Right ventricle myocardium inferior (tissue), 1 donor: ENCODE data around the gene BNIPL. TPM values are rescaled to one million over a fixed set of nuclear protein-coding genes. Genes with fewer than 3 reads are reported as not detected.

Source experiments
- ATAC-seq: fragments of 200-7000 bp; cut with Tn5 transposase; one replicate; pipeline ENCODE4 v1.9.1; 2020; ENCODE audit warnings: mild to moderate bottlenecking, moderate library complexity
- DNase-seq: peaks from one replicate; pipeline ENCODE4 v3.0.0; 2021; ENCODE audit errors: missing footprints
- intact Hi-C: fragments of 100-400 bp; cut with DNase I; formaldehyde crosslinking; loops from one replicate; pipeline ENCODE4 v1.11.0; 2022
- long read RNA-seq: library from polyadenylated mRNA; unstranded; transcript quantifications from one replicate; pipeline ENCODE4 v2.0.0, GENCODE V29; 2021
- total RNA-seq: library from RNA; stranded (reverse); fragmentation: NEBNext Ultra II Directional; extraction: Animal tissue kit (Norgen Biotek cat#: 25700); gene quantifications from one replicate; pipeline ENCODE4 v1.2.1, GENCODE V29; 2021
- donor health status: DM: no; HTN: yes; CAD: no; lungs with severe emphysema.

BNIPL gene
- 0.30 TPM for total RNA-seq
- long read RNA-seq: 0 reads

DNA sequence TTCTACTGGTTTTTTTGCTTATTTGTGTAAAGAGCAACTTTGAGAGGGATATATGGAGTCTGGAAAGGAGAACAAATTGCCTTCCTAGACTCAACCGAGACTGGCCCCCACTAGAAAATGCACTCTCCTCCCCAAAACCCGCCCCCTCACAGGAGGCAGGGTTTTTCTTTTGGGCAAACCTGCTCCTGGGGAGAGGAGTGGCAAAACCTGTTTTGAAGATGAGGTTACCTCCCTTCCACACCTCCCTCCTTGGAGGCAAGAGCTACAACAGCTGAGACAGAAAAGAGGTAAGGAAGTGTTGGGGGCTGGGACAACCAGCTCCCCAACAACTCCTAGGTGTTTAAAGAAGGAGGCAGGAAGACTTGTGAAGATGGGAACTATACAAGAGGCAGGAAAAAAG, at the start of gene BNIPL:
BNIPL (plus strand) TSS at position 231 of the 400 bp plus-strand sequence; CDS start at position 371, 140 bp downstream.
- no peak for ATAC-seq
- no peak for DNase-seq
- intact Hi-C loops: no loop called here

GRCh38 chr1:150987924-150988323, 48.5 kb upstream of the BNIPL start:
- intact Hi-C loops: no loop called here
- ATAC-seq (no peak), DNase-seq (no peak)

- ATAC-seq (no peak), DNase-seq (no peak)
- intact Hi-C loops: no loop called here
These were observed 43.8 kb upstream of the BNIPL start for GRCh38 chr1:150992626-150993025.

DNA sequence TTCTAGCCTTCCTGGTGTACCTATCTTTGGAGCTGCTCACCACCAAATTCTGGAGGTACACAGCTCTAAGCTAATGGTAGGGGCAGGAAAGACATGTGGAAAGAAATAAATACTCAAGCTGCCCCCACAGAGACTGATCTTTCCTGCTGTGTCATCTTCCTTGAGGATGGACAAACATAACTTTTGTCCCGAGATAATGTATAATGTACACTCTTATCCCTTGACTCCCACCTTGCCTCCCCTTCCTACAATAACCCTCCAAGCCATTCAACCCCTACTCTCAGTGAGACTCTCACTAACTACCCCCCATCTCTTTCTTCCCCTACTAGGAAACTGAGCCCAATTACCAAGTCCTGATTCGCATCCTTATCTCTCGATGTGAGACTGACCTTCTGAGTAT, 42.1 kb upstream of the BNIPL start:
- no peak for ATAC-seq
- no peak for DNase-seq
- intact Hi-C loops: no loop called here

DNA sequence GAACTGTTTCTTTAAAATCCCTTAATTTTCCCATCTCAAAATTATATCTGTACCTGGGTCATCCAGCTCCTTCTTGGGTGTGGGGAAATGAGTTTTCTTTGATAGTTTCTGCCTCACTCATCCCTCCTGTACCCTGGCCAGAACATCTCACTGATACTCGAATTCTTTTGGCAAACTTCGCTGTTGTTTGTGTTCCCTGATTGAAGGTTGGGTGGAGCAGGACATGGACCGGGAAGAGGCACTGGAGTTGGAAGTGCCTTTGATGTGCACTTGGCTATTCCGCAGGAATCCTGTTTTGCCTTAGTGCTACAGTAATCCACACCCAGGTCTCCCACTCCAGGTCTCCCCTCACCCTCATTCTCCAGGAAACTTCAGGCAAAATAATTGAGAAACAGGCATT, 40.9 kb upstream of the BNIPL start:
- intact Hi-C loops: no loop called here
- peak; percentile 40 for ATAC-seq
- no peak for DNase-seq

DNA sequence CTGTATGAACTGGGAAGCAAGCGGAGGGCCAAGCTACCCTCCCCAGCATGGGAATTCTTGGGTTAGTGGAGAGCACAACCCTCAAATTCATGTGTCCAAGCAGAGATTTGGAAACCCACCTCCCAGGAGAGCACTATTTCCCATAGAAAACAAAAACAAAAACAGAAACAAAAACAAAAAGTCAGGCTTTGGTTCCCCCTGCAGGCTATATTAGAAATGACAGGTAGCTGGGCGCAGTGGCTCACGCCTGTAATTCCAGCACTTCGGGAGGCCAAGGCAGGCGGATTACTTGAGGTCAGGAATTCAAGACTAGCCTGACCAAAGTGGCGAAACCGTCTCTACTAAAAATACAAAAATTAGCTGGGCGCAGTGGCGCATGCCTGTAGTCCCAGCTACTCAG, 40.5 kb upstream of the BNIPL start:
- peak; percentile 54 for ATAC-seq
- intact Hi-C loops: no loop called here
- no peak for DNase-seq

DNA sequence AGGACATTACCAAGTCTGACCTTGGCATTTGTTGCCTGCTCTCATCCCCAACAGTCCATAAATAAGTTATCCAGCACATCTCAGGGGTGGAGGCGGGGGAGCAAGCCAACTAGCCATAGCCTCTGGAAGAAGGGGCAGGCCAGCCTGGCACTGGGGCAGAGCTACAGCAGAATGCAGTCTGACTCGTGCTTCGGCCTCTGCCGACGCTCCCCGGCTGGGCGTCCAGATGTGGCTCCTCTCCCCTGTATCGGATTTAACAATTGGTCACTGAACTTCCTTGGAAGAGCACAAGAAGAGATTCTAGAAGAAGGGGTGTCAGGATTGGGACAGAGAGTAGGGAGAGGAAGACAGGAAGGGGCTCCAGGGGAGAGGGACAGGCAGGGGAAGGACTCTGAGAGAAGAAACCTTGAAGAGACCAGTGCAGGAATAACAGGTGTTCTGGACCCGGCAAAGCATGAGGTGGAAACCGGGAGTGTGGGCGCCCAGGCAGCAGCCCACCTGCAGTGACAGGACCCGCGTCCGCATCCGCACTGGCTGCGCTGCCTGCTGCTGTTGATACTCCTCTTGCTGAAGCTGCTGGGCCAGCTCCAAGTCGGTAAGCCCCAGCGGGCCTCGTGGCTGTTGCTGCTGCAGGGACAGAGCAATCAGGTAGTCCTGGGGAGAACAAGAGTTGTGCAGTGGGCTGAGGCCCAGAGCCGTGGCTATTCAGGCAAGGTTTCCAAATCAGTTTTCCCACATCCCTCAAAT, 39.1 kb upstream of the BNIPL start:
- DNase-seq (no peak), ATAC-seq (no peak)
- intact Hi-C loops: no loop called here

- no peak for DNase-seq
- ATAC-seq: no peak
- intact Hi-C loops: no loop called here
These were observed 38.4 kb upstream of the BNIPL start for GRCh38 chr1:150997949-150998348.

- intact Hi-C loops: no loop called here
- DNase-seq (no peak), ATAC-seq (no peak)
These were observed 37.2 kb upstream of the BNIPL start for GRCh38 chr1:150999051-150999674.

DNA sequence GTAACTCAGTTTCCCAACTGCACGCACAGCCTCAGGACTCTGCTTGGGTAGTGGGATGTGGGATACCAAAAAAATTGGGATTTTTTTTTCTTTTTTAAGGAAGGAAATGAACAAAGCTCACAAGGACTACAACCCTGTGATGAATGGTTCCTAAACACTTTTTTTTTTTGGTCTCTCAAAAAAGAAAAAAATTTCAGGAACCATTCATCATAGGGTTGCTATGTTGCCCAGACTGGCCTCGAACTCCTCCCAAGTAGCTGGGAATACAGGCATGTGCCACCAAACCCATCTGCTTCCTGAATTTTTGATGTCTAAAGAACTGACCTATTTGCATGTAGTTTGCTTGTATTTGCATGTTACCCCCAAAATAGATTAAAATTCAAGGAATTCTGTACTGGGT, 36.5 kb upstream of the BNIPL start:
- ATAC-seq (no peak), DNase-seq (no peak)

GRCh38 chr1:151000408-151000807, 36.0 kb upstream of the BNIPL start:
- intact Hi-C loops: no loop called here
- DNase-seq: no peak
- ATAC-seq: no peak

More for the DNA sequence above, 36.5 kb upstream of the BNIPL start:
- intact Hi-C loops: no loop called here

DNA sequence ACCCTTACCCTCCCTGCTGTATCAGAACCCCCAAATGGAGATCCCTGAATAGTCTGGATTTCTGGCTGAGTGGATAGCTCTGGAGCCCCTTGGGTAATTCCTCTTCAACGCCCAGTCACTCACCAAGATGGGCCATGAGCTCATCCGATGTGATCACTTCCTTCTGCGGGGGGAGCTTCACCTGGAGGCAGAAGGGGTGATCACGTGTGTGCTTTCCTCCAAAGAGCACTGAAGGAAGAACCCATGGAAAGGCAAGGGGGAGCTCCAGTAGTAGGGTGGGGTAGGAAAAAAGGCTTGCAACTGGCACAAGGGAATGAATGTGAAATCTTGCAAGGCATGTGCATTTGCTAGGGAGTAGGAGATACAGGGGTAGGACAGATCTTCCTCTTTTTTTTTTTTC, 34.8 kb upstream of the BNIPL start:
- intact Hi-C loops: no loop called here
- no peak for DNase-seq
- ATAC-seq: no peak

- no peak for ATAC-seq
- peak; percentile 59 for DNase-seq
- intact Hi-C loops: no loop called here
These were observed 34.3 kb upstream of the BNIPL start for GRCh38 chr1:151002051-151002450.

GRCh38 chr1:151002611-151003010, 33.8 kb upstream of the BNIPL start:
- intact Hi-C loops: no loop called here
- DNase-seq: no peak
- no peak for ATAC-seq

- intact Hi-C loops: no loop called here
- ATAC-seq (no peak), DNase-seq (no peak)
These were observed 33.2 kb upstream of the BNIPL start for GRCh38 chr1:151003180-151003579.

DNA sequence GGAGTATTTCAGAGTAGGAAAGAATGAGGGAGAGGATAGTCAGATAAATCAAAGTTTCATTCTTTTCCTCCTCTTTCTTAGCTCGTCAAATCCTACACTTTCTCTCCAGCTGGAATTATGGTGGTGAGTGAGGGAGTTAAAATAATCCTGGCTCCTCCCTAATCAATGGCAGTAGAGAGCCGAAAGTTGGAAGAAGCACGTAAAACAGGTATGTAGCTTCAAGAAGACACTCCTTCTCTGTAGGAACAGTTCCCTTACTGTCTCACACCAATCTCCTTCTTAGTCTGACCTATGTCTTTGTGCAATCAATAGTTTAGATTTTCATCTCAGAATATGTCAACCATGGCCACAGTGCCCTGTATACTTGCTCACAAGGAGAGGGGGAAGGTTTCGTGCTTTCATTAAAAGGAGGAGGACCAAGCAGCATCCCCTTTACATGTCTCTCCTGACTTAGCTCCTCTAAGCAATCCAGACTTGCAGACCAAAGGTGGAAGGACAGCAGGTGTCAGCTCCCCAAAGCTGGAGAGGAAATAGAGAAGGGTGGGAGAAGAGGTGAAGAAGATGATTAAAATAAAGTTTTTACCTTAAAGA, 30.6 kb upstream of the BNIPL start:
- ATAC-seq: no peak
- DNase-seq: no peak
- intact Hi-C loops: loop anchor here (2.0 kb wide), 2 partner anchors 31 to 445 kb away; partner anchors contain the start of gene CERS2

DNA sequence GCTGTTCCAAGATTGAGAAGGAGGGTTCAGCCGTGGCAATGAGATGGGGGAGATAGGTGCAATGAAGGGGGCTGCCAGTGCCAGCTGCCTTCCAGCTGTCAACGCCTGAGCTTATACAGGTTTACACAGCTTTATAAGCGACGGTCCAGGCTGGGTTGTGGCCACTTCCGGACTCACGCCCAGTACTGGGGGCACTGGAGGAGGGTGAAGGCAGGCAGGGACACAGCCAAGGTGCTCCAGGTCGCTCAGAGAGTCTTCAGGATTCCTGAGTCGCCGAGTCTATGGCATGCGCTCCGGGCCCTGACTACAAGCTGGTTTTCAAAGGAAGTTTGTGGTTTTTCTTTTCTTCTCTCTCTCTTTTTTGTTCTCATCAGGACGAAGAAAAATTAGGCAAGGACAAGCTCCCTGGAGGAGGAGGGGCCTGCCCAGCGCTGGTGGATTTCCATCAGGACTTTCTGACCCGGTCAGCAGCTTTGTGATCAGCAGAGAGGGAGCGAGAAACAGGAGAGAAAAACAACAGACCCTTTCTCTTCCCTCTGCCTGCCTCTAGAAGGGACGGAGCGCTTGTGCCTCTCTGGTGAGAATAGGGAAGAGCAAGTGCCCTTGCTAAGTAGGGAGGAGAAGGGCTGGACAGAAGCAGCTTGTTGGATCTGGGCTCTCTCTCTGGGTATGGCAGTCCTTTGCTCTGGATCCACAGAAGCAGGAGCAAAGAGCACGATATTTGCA, 29.9 kb upstream of the BNIPL start, which contains the start of gene MINDY1:
MINDY1 (minus strand) TSS at position 576 of the 726 bp plus-strand sequence. CDS start 4,285 bp downstream, outside the sequence.
- DNase-seq (peak; percentile 77), ATAC-seq (peak; percentile 75)
- intact Hi-C loops: loop anchor here (2.0 kb wide), 2 partner anchors 32 to 446 kb away; partner anchors contain the start of gene CERS2

DNA sequence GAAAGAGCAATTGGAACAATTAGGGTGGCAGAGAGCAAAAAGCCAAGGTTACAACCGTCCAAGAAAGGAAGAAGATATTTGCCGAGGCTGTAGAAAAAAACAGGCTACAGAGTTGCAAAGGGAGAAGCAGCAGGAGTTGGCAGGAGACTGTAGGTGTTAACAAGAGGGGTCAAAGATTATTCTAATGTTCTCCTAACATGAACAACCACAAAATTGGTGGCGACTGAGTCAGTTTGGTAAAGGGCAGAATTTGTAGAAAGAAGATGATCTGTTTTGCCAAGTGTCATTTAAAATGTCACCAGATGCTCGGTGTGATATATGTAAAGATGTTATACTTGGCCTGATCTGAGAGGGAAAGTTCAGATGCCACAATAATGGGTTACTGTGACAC, 28.5 kb upstream of the BNIPL start:
- intact Hi-C loops: loop anchor here (2.0 kb wide), 3 partner anchors 33 to 447 kb away; partner anchors contain the start of genes CDC42SE1 and CERS2
- DNase-seq: no peak
- ATAC-seq: no peak
